HG03064 (cell line): ENCODE data around the gene RUNX3.

Source experiments
- ATAC-seq: cut with Tn5 transposase; IDR thresholded peaks from one replicate; pipeline ENCODE4 v1.9.1; 2021; ENCODE audit warnings: low read depth; ENCODE audit not compliant: unreplicated experiment

Gene RUNX3

GRCh38 chr1:24903955-24904730 lies 25.9 kb downstream of the RUNX3 start:
- no peak for ATAC-seq

GRCh38 chr1:24903560-24903954 lies 26.5 kb downstream of the RUNX3 start:
- ATAC-seq: no peak

- ATAC-seq: no peak
These were observed 27.0 kb downstream of the RUNX3 start for GRCh38 chr1:24903011-24903461.

- ATAC-seq: no peak
These were observed 27.6 kb downstream of the RUNX3 start for GRCh38 chr1:24902471-24902891.

- no peak for ATAC-seq
These were observed 28.1 kb downstream of the RUNX3 start for GRCh38 chr1:24901791-24902470.

GRCh38 chr1:24900985-24901781 lies 28.9 kb downstream of the RUNX3 start:
- ATAC-seq: no peak

- no peak for ATAC-seq
These were observed 29.6 kb downstream of the RUNX3 start for GRCh38 chr1:24900486-24900849.

DNA sequence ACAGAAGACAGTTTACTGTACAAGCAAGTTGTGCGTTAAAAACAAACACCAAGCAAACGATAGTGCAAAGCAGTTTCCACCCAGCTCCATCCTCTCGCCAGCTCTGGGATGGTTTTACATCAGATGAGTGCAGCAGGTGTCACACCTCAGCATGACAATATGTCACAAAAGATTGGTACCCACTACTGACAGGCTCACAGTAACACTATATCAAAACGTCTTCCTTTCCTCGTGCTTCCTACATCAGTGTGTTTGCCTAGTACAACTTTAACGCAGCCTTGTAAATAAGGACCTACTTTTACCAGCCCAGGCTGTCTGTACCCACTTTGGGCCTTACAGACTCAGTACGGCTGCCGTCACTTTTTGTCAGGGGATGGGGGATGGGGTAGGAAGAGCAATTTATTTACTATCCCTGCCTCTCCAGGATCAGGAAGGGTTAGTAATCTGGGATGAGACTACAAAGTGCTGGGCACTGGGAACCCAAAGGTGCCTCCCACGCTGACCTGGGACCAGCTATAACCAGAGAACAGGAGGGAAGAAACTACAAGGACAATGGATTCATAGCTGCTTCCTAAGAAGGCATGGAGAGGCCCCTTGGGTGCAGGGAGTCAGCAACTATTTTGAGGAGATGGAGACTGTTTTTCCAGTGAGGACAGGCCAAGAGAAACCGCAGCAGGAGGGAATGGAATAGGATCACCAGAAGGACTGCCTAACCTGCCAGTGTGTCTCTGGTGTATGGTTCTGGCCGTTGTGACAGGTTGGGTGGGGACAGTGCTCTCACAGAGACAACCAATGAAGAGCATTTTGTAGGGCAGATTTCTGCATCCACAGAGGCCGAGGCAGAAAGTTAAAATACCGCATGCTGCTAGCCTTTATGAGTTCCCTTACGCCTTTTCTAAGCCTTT lies 30.2 kb downstream of the RUNX3 start:
- no peak for ATAC-seq

GRCh38 chr1:24898909-24899439 lies 31.1 kb downstream of the RUNX3 start:
- no peak for ATAC-seq

DNA sequence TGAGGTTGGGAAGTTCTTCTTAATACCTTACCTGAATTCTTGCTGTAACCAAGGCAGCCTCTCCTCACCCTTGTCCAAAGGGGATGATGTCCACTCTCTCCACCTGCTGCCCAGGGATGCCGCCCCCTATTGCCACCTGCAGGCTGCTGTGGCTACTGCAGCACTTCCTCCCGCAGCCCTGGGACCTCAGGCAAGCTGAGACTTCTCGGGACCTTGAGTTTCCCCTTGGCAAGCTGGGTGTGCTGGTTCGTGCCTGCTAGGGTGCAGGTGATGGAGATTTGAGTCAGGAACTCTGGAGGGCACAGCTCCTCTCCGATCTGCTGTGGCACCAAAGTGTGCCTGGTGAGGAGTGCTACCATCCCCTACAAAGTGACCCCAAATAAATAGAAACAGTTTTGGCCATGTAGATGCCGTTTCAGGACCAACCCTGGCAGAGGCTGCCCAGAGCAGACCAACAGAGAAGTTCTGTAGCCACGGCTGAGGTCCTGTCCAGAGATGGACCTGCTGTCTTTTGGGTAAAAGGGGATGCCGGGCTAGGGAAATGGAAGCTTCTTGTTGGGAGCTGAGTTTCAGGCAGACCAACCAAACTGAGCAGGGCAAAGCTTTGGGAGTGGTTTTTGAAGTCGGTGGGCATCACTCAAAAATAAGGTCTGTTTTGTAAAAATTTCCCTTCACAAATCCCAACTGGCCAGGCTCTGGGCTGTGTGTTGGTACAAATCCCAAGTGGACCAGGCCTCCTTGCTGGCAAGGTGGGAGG lies 31.7 kb downstream of the RUNX3 start:
- no peak for ATAC-seq

GRCh38 chr1:24897263-24898151 lies 32.6 kb downstream of the RUNX3 start:
- ATAC-seq: no peak

GRCh38 chr1:24896596-24897262 lies 33.3 kb downstream of the RUNX3 start:
- ATAC-seq: no peak

GRCh38 chr1:24896176-24896575 lies 33.9 kb downstream of the RUNX3 start:
- no peak for ATAC-seq

DNA sequence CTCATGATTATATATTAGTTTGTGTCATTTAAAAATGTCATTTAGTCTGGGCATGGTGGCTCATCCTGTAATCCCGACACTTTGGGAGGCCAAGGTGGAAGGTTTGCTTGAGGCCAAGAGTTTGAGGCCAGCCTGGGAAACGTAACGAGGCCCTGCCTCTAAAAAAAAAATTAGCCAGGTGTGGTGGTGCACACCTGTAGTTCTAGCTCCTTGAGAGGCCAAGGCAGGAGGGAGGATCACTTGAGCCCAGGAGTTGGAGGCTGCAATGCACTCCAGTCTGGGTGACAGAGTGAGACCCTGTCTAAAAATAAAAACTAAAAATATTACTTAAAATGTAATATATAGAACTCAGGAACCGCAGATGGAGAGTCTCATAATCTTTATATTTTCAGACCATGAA lies 34.6 kb downstream of the RUNX3 start:
- no peak for ATAC-seq

DNA sequence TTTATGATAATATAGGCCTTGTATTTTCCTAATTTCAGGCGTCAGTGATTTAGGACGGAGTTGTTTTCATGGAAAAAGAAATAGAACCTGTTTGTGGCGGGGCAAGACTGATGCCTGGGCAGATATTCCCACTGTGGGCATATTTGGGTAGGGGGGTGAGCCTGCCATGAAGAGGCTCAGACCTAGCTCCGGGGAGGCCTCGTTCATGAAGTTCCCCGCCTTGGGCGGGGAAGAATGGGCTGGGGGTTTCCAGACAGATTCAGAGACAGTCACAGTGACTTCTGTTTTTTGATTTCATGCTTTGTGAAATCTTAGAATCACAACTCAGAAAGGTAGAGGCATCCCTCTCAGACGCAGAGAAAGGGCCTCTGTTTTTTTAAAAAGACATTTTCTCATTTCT lies 36.1 kb downstream of the RUNX3 start:
- no peak for ATAC-seq

- ATAC-seq: no peak
These were observed 36.6 kb downstream of the RUNX3 start for GRCh38 chr1:24893431-24893830.

GRCh38 chr1:24892188-24893153 lies 37.6 kb downstream of the RUNX3 start:
- ATAC-seq: no peak
